Thyroid gland (tissue), 4 donors: ENCODE results near the gene DMD.

Source experiments
- CTCF ChIP-seq, 6 experiments: fragments of 200-600 bp in 3 of 6; fragments of 450-650 bp in 3 of 6; sonication (generic) in 3 of 6; IDR thresholded peaks; one replicate each; pipeline ENCODE4 v1.5.1; 2016 to 2019; ENCODE audit warnings: antibody characterized with exemption in 6 of 6, mild to moderate bottlenecking in 2 of 6, inconsistent platforms in 1 of 6, moderate library complexity in 1 of 6
- POLR2A ChIP-seq, 2 donors: fragments of 450-650 bp; IDR thresholded peaks; one replicate each; pipeline ENCODE4 v1.6.1; 2017; ENCODE audit warnings: antibody characterized with exemption in 2 of 2, mild to moderate bottlenecking in 2 of 2, moderate library complexity in 1 of 2

GRCh38 chrX:31112226-31112999, 2098.9 kb downstream of the DMD start:
- TF ChIP-seq CTCF (IDR thresholded peaks at IDR 0.05) (no peak), POLR2A (IDR thresholded peaks at IDR 0.05) (no peak)
